ENCODE data around the gene EPYC. TPM values are rescaled to one million over a fixed set of nuclear protein-coding genes. Genes with fewer than 3 reads are reported as not detected.
"Not testable (repeated sequence)": the region's sequence is repeated elsewhere in the genome, so short reads cannot be mapped to it uniquely, and the experiment has no call there.

Gene EPYC
- total RNA-seq, 4 donors from 2014 or later: not detected

DNA sequence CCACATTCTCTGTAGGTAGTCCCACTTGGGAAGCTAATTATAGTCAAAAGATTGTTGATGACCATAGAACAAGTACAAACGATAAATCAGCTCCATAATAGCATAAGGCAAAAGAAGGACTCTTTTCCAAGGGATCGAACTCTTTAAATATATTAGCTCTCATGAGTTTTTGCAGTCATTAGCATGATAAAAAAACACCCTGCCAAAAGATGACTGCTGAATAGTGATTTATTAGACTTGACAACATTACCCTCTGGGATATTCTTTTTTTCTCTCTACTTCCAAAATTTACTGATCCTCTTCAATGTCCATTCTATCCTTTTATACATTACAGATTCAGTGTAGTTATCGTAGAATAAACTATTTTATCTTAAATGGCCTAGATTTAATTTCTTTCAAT is 14.2 kb downstream of the EPYC start:
- TF ChIP-seq, protein P1, sequence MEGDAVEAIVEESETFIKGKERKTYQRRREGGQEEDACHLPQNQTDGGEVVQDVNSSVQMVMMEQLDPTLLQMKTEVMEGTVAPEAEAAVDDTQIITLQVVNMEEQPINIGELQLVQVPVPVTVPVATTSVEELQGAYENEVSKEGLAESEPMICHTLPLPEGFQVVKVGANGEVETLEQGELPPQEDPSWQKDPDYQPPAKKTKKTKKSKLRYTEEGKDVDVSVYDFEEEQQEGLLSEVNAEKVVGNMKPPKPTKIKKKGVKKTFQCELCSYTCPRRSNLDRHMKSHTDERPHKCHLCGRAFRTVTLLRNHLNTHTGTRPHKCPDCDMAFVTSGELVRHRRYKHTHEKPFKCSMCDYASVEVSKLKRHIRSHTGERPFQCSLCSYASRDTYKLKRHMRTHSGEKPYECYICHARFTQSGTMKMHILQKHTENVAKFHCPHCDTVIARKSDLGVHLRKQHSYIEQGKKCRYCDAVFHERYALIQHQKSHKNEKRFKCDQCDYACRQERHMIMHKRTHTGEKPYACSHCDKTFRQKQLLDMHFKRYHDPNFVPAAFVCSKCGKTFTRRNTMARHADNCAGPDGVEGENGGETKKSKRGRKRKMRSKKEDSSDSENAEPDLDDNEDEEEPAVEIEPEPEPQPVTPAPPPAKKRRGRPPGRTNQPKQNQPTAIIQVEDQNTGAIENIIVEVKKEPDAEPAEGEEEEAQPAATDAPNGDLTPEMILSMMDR (IDR thresholded peaks at IDR 0.05): no peak
- no peak for TF ChIP-seq POLR2A (IDR thresholded peaks at IDR 0.05)
- Histone ChIP-seq H3K27ac (no peak overlapping the region), H3K9me3 (no peaks in the 10 kb centered on the region), H3K27me3 (no peaks in the 10 kb centered on the region), H3K36me3 (no peaks in the 10 kb centered on the region), H3K4me3 (no peak overlapping the region), H3K4me1 (no peaks in the 10 kb centered on the region)
- DNase-seq: no peak

DNA sequence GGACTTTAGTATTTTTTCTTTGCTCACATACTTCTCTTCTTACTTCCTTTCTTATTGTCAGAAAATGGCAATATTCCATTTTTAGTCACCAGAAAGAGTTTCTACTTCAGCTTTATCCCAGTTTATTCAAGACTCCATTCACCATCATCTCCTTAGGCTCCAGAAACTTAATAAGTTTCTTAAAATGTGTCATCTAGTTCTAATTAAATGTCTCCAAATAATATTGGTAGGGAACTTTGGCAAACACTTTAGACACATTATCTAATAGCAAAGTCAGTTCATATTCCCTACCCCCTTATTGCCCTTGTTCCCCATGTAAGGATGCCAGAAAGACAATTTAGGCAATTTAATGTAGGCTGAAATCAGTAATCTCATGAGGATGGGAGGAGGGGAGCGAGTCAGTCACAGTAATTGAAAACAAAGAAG is 15.1 kb downstream of the EPYC start:
- Histone ChIP-seq H3K27ac (no peak overlapping the region), H3K4me1 (no peaks in the 10 kb centered on the region), H3K9me3 (no peaks in the 10 kb centered on the region), H3K27me3 (no peaks in the 10 kb centered on the region), H3K36me3 (no peaks in the 10 kb centered on the region), H3K4me3 (no peak overlapping the region)
- no peak for DNase-seq
- TF ChIP-seq, protein P1 (IDR thresholded peaks at IDR 0.05): no peak
- no peak for TF ChIP-seq POLR2A (IDR thresholded peaks at IDR 0.05)

DNA sequence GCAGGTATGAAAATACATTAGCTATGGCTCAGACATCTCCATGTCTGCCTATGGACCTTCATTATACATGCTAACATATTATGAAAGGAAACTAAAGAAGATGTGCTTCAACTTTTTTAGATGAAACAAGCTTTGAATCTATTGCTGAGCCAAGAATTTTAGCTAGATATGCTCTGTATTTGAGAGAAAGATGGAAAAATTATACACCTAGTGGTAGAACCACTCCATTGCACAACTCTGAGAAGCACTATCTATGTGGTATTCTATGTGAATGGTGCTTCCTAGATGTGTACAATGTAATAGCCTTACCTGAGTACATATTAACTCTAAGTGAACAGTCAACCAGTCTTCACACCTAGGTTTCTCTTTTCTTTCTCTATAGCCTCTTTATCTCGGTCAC is 17.3 kb downstream of the EPYC start:
- DNase-seq: no peak
- H3K4me3 ChIP-seq: no peak overlapping the region
- H3K27me3 ChIP-seq: no peaks in the 10 kb centered on the region
- H3K36me3 ChIP-seq: no peaks in the 10 kb centered on the region
- H3K4me1 ChIP-seq: no peaks in the 10 kb centered on the region
- H3K9me3 ChIP-seq: no peaks in the 10 kb centered on the region
- no peak overlapping the region for H3K27ac ChIP-seq
- TF ChIP-seq, protein P1 (IDR thresholded peaks at IDR 0.05): no peak
- TF ChIP-seq POLR2A (IDR thresholded peaks at IDR 0.05): no peak

DNA sequence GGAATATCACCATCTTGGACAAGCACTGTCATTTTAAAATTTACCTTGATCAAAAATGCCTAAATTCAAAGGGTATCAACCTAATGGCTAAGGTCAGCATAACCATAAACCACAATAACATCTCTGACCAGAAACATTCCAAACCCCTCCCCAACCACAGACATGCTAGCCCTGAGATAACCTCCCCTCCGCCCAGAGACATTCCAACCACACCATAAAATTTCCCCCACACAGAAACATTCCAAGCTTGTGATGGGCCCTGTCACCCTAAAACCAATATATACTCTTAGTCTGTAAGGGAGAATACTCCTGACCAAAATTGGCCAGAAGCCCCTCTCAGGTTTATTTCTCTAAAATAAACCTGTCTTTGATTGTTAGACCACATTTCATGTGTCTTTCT is 17.7 kb downstream of the EPYC start:
- Histone ChIP-seq H3K27me3 (no peaks in the 10 kb centered on the region), H3K9me3 (no peaks in the 10 kb centered on the region), H3K36me3 (no peaks in the 10 kb centered on the region), H3K4me1 (no peaks in the 10 kb centered on the region), H3K27ac (no peak overlapping the region), H3K4me3 (no peak overlapping the region)
- DNase-seq: no peak
- TF ChIP-seq, protein P1 (IDR thresholded peaks at IDR 0.05): no peak
- no peak for TF ChIP-seq POLR2A (IDR thresholded peaks at IDR 0.05)

DNA sequence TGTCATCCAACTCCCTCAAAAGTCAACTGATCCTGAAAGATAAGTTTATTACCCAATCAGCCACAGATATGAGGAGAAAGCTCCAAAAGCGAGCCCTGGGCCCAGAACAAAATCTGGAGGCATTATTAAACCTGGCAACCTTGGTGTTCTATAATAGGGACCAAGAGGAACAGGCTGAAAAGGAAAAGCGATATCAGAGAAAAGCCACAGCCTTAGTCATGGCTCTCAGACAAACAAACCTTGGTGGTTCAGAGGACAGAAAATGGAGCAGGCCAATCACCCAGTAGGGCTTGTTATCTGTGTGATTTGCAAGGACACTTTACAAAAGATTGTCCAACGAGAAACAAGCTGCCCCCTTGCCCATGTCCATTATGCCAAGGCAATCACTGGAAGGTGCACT is 19.4 kb downstream of the EPYC start:
- H3K9me3 ChIP-seq, H3K4me1 ChIP-seq, H3K4me3 ChIP-seq, DNase-seq, H3K27me3 ChIP-seq, H3K36me3 ChIP-seq, H3K27ac ChIP-seq: not testable (repeated sequence)

DNA sequence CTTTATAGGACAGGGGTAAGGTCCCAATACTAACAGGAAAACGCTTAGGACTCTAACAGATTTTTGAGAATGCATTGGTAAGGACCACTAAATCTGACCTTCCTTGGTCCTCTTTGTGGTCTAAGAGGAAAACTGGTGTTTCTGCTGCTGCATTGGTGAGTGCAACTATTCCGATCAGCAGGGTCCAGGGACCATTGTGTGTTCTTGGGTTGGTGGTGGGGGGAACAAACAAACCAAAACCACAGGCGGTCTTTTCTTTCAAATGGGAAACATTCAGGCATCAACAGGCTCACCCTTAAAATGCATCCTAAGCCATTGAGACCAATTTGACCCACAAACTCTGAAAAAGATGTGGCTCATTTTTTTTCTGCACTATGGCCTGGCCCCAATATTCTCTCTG is 20.7 kb downstream of the EPYC start:
- no peak overlapping the region for H3K4me3 ChIP-seq
- H3K9me3 ChIP-seq: no peaks in the 10 kb centered on the region
- TF ChIP-seq, protein P1 (IDR thresholded peaks at IDR 0.05): no peak
- TF ChIP-seq POLR2A (IDR thresholded peaks at IDR 0.05): no peak
- no peak for DNase-seq
- H3K36me3 ChIP-seq: no peaks in the 10 kb centered on the region
- no peaks in the 10 kb centered on the region for H3K27me3 ChIP-seq
- H3K4me1 ChIP-seq: no peaks in the 10 kb centered on the region
- H3K27ac ChIP-seq: no peak overlapping the region
